Effector memory CD4-positive, alpha-beta T cell (primary cell): ENCODE results near the gene SOAT2.

Source experiments
- DNase-seq, 3 donors: peaks; one replicate each; pipeline ENCODE4 v3.0.0-alpha.2; 2020
- H3K27ac ChIP-seq: 2 replicates; pipeline ENCODE4 v1.7.0; 2013; ENCODE audit warnings: mild to moderate bottlenecking, low read length, moderate library complexity; ENCODE audit not compliant: insufficient read depth, poor library complexity, severe bottlenecking
- H3K27me3 ChIP-seq: replicated peaks from 2 replicates; pipeline ENCODE4 v1.7.0; 2013; ENCODE audit warnings: mild to moderate bottlenecking, low read length; ENCODE audit not compliant: insufficient read depth, control insufficient read depth, poor library complexity, severe bottlenecking
- H3K36me3 ChIP-seq: 2 replicates; pipeline ENCODE4 v1.7.0; 2013; ENCODE audit warnings: mild to moderate bottlenecking, low read length, moderate library complexity; ENCODE audit not compliant: control insufficient read depth, insufficient read depth
- H3K4me1 ChIP-seq: 2 replicates; pipeline ENCODE4 v1.7.0; 2013; ENCODE audit warnings: low read length, mild to moderate bottlenecking; ENCODE audit not compliant: control insufficient read depth, insufficient read depth, poor library complexity, severe bottlenecking
- H3K4me3 ChIP-seq: 2 replicates; pipeline ENCODE4 v1.7.0; 2013; ENCODE audit warnings: low read length, low read depth, mild to moderate bottlenecking; ENCODE audit not compliant: insufficient read depth, poor library complexity, severe bottlenecking
- H3K9me3 ChIP-seq: 2 replicates; pipeline ENCODE4 v1.7.0; 2013; ENCODE audit warnings: mild to moderate bottlenecking, low read length, moderate library complexity; ENCODE audit not compliant: control insufficient read depth

Gene SOAT2

DNA sequence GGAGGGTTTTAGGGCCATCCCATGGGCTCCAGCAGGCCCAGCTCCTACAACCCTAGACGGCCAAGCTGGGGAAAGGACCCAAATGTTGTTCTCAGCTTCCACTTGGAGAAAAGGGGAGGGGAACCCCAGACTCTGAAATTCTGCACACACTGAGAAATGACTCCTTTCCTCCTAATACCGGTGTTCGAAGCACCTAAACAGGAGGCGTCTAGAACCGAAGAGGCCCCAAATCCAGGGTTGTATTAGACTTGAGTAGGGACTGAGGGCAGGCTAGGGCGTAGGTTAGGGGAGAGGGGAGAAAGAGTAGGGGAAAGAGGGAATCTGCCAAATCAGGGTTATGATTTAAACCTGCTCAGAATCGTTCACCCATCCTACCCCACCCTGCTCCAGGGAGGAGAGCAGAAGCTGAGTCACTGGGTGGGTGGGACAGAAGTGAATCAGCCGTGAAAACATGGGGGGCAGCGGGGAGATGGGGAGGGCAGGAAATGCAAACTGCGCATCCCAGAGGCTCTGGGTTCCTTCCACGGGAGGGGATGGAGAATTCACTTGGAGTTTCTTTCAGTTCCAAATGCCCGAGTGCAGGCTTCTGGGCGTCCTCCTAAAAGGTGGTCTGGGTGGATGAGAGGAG, 4.8 kb upstream of the SOAT2 start:
- Histone ChIP-seq H3K27ac (peak overlapping the region; percentile 40), H3K4me3 (peak overlapping the region; percentile 60), H3K4me1 (peaks cover 43% of the 10 kb centered on the region), H3K36me3 (no peaks in the 10 kb centered on the region), H3K27me3 (no peaks in the 10 kb centered on the region), H3K9me3 (no peaks in the 10 kb centered on the region)
- DNase-seq = peak in 1 of 3 donors; percentile 16

DNA sequence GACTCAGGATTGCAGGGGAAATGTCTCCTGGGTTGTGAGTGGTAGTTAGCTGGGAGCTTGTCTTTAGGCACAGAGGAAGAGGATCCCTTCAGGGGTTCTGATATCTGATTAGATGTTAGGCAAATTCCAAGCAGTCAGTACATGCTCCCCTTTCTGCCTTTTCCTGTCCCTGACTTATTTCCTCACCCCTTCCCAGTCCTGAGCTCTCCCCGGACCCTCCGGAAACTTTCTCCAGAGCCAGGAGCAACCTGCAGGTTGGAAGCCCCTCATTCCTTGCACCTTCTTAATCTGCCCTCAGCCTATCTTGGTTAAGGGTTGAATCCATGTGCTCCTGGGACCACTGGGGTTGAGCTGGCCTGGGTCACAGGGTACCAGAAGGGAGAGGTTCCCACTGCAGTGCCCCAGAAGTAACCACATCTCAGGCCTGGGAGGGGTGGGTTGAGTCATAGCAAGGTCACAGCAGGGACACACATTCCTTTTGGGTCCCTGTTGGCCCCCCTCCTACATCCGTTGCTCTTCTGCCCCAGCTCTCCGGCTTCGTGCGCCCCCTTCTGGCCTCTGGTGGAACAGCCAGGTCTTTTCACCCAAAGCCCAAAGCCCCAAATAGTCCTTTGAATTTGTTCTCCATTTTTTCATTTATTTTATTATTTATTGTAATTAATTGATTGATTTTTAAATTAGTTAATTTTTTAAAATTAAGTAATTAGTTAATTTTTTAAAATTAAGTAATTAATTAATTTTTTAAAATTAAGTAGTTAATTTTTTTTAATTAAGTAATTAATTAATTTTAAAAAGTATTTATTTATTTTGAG, 4.0 kb upstream of the SOAT2 start:
- Histone ChIP-seq H3K9me3 (no peaks in the 10 kb centered on the region), H3K27ac (no peak overlapping the region), H3K4me1 (peaks cover 51% of the 10 kb centered on the region), H3K4me3 (no peak overlapping the region), H3K36me3 (no peaks in the 10 kb centered on the region), H3K27me3 (no peaks in the 10 kb centered on the region)
- DNase-seq = peak; percentile 73 to 83 (median 81)

DNA sequence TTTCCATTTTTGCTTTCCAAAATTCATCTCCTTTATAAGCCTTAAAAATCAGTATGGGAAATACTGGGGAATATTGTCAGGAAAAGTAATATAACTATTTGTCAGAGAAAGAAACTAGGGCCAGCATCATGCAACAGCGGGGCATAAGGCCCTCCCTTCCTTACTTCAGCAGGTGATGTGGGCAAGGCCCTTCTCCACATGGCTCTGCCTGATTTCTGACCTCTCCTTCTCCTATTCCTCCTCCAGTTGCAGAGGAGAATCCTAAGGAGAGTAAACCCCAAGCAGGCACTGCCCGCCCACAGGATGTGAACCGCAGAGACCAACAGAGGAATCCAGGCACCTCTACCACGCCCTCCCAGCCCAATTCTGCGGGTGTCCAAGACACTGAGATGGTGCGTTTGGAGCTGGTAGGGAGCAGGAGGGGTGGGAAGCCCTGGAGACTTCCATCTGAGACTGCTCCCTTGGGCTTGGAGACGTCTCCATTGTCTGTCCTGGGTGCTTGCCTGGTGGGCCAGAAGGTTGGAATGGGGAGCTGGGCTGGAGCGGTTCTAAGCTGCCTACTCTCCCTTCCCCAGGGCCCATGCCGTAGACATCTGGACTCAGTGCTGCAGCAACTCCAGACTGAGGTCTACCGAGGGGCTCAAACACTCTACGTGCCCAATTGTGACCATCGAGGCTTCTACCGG, 2.7 kb upstream of the SOAT2 start:
- no peak overlapping the region for H3K27ac ChIP-seq
- H3K36me3 ChIP-seq = no peaks in the 10 kb centered on the region
- H3K4me3 ChIP-seq = no peak overlapping the region
- no peaks in the 10 kb centered on the region for H3K27me3 ChIP-seq
- DNase-seq = no peak
- H3K9me3 ChIP-seq = no peaks in the 10 kb centered on the region
- peaks cover 52% of the 10 kb centered on the region for H3K4me1 ChIP-seq

DNA sequence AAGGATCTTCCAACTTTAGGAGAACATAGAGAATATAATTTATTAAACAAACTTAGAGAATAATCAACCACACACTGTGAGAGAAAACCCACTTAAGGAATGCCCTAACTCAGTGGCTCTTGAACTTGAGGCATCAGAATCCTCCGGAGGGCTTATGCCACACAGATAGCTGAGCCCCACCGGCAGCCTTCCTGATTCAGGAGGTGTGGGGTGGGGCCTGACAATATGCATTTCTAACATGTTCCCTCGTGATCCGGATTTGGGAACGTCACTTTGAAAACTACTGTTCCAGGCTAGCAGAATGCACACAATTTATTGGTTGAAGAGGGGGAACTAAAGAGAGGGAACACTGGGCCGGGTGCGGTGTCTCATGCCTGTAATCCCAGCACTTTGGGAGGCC, 2.0 kb upstream of the SOAT2 start:
- Histone ChIP-seq H3K36me3 (no peaks in the 10 kb centered on the region), H3K4me1 (peaks cover 52% of the 10 kb centered on the region), H3K4me3 (no peak overlapping the region), H3K27me3 (no peaks in the 10 kb centered on the region), H3K9me3 (no peaks in the 10 kb centered on the region), H3K27ac (no peak overlapping the region)
- DNase-seq = no peak

DNA sequence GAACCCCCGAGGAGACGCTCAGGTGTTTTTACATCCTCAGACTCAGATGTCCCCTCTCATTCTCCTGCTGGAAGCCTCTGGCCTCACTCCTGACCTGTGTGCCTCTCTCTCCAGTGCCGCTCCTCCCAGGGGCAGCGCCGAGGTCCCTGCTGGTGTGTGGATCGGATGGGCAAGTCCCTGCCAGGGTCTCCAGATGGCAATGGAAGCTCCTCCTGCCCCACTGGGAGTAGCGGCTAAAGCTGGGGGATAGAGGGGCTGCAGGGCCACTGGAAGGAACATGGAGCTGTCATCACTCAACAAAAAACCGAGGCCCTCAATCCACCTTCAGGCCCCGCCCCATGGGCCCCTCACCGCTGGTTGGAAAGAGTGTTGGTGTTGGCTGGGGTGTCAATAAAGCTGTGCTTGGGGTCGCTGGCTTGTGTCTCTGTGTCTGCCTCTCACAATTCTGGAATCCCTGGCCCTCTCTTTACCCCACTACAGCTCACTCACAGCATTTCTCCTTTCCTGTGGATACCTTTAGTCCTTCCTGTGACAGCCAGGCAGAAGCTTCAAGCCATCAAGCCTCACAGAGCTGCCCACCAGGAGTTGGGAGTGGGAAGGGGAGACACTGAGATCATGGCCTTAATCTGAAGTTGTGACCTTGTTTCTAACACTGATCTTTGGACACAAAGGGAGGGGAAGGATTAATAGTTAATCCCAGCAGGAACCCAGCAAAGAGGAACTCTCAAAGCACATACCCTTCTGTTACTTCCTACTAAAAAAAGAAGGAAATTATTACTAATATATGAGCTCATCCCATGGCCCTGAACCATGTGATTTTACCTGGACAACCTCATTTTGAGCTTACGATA, 1.1 kb upstream of the SOAT2 start:
- H3K27ac ChIP-seq = no peak overlapping the region
- H3K27me3 ChIP-seq = no peaks in the 10 kb centered on the region
- H3K36me3 ChIP-seq = no peaks in the 10 kb centered on the region
- DNase-seq = no peak
- H3K4me1 ChIP-seq = peaks cover 49% of the 10 kb centered on the region
- no peaks in the 10 kb centered on the region for H3K9me3 ChIP-seq
- no peak overlapping the region for H3K4me3 ChIP-seq

DNA sequence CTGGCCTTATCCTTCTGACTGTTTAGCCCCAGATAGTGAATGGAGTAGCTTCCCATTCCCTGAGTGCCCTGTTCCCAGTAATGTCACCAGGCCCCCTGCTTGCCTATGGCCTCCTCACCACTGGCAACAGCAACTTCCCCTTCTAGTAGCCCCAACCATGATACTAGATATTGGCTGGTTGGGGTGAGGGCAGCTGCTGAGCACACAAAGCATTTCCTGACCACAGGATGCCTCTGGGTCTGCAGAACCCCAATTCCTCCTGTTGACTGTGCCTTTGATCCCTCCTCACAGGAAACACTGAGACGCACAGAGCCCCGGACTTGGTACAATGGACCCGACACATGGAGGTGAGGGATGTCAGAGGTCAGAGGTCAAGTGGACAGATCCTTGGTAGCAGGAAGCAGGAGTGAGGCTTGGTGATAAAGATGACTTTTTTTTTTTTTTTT, 597 bp downstream of the SOAT2 start:
- no peak for DNase-seq
- H3K27ac ChIP-seq = peak overlapping the region; percentile 3
- peaks cover 32% of the 10 kb centered on the region for H3K4me1 ChIP-seq
- no peak overlapping the region for H3K4me3 ChIP-seq
- no peaks in the 10 kb centered on the region for H3K9me3 ChIP-seq
- H3K27me3 ChIP-seq = no peaks in the 10 kb centered on the region
- H3K36me3 ChIP-seq = no peaks in the 10 kb centered on the region

DNA sequence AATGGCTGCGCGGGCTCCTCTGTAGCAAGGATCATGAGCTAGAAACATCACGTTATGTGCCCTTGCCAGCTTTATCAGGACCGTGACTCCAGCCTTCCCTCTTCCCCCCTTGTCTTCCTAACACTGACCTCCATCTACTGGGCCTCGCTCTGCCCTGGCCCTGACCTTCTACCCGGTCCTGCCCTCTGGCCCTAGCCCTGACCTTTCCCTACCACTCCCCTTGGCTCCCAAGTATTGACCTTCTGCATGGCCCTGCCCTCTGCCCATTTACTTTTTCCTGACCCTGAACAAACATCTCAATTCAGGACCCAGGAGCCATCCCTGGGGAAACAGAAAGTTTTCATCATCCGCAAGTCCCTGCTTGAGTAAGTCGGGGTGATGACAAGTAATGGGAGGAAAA, 2.0 kb downstream of the SOAT2 start:
- Histone ChIP-seq H3K36me3 (no peaks in the 10 kb centered on the region), H3K4me3 (no peak overlapping the region)
- no peak for DNase-seq

DNA sequence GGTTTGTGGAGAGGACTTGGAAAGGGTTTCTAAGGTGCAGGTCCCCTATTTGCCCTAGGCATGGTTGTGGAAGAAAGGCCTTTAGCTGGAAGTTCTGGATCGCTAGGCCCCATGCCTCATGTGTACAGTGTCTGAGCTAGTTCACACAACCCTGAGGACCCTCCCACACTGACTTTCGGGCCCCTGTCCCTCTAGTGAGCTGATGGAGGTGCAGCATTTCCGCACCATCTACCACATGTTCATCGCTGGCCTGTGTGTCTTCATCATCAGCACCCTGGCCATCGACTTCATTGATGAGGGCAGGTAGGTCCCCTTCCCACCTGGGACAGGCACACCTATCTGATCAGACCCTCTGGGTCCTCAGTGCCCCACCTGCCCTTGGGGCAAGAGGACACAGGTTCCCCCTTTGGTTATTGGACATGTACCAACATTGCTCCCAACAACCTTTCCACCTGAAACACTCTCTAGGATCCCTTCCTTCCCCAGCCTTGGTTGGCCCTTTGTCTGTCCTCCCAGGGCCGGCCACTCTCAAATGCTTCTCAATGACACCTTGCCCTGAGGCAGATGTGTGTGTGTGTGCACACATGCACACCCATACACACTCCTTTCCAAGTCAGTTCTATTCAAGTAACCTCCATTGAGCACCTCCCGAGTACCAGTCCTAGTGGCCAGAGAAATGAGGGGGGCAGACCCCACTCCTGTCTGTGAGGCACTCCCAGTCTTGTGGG, 2.6 kb downstream of the SOAT2 start:
- DNase-seq = no peak
- H3K4me1 ChIP-seq = peaks cover 26% of the 10 kb centered on the region
- no peak overlapping the region for H3K4me3 ChIP-seq
- no peaks in the 10 kb centered on the region for H3K9me3 ChIP-seq
- H3K27ac ChIP-seq = no peak overlapping the region
- H3K36me3 ChIP-seq = no peaks in the 10 kb centered on the region
- no peaks in the 10 kb centered on the region for H3K27me3 ChIP-seq

More for the DNA sequence above, 2.0 kb downstream of the SOAT2 start:
- Histone ChIP-seq H3K27ac (no peak overlapping the region), H3K9me3 (no peaks in the 10 kb centered on the region), H3K27me3 (no peaks in the 10 kb centered on the region), H3K4me1 (peaks cover 26% of the 10 kb centered on the region)

DNA sequence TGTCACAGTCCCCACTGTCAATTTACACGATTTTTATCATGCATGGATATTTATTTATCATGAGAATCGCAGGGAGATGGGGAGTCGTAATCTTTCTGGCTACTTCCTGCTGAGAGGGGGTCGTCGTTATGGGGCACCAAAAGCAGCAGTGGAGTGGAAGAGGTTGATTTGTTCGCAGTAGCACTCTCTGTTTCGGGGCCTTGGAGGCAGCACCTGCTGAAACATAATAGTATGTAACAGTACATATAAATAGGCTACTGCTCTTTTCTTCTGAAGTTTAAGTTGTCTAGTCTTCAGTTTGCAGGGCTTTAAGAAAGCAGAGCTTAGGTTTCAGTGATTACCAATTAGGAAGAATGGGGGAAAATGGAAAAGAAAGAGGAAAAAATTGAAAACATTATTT, 3.8 kb downstream of the SOAT2 start:
- H3K27ac ChIP-seq = no peak overlapping the region
- no peak overlapping the region for H3K4me3 ChIP-seq
- H3K36me3 ChIP-seq = no peaks in the 10 kb centered on the region
- H3K27me3 ChIP-seq = no peaks in the 10 kb centered on the region
- no peak for DNase-seq
- H3K9me3 ChIP-seq = no peaks in the 10 kb centered on the region
- H3K4me1 ChIP-seq = peaks cover 23% of the 10 kb centered on the region
